Thyroid gland (tissue), 4 donors: ENCODE results near the gene WASF3. TPM values are rescaled to one million over a fixed set of nuclear protein-coding genes. Genes with fewer than 3 reads are reported as not detected.

Source experiments
- DNase-seq, 2 donors: peaks; one replicate each; pipeline ENCODE4 v3.0.0-alpha.2; 2019
- H3K27ac ChIP-seq, 3 donors: fragments of 200-600 bp; sonication (generic); 1 replicate in 2 of 3; 2 replicates in 1 of 3; pipeline ENCODE4 v1.5.1; 2016 to 2019; ENCODE audit warnings: mild to moderate bottlenecking in 1 of 3, moderate library complexity in 1 of 3
- H3K27me3 ChIP-seq: fragments of 200-600 bp; sonication (generic); one replicate; pipeline ENCODE4 v1.5.1; 2019
- H3K36me3 ChIP-seq, 2 donors: fragments of 200-600 bp; sonication (generic); one replicate each; pipeline ENCODE4 v1.5.1; 2016 to 2019
- H3K4me1 ChIP-seq, 2 donors: fragments of 200-600 bp; sonication (generic); one replicate each; pipeline ENCODE4 v1.5.1; 2017 to 2019
- H3K4me3 ChIP-seq, 3 donors: fragments of 200-600 bp; sonication (generic); replicated peaks in 1 of 3; 1 replicate in 2 of 3; 2 replicates in 1 of 3; pipeline ENCODE4 v1.5.1; 2016; ENCODE audit warnings: mild to moderate bottlenecking in 1 of 3
- H3K9me3 ChIP-seq: fragments of 200-600 bp; sonication (generic); one replicate; pipeline ENCODE4 v1.5.1; 2017
- CTCF ChIP-seq, 6 experiments: fragments of 200-600 bp in 3 of 6; fragments of 450-650 bp in 3 of 6; sonication (generic) in 3 of 6; IDR thresholded peaks; one replicate each; pipeline ENCODE4 v1.5.1; 2016 to 2019; ENCODE audit warnings: antibody characterized with exemption in 6 of 6, mild to moderate bottlenecking in 2 of 6, inconsistent platforms in 1 of 6, moderate library complexity in 1 of 6
- POLR2A ChIP-seq, 2 donors: fragments of 450-650 bp; IDR thresholded peaks; one replicate each; pipeline ENCODE4 v1.6.1; 2017; ENCODE audit warnings: antibody characterized with exemption in 2 of 2, mild to moderate bottlenecking in 2 of 2, moderate library complexity in 1 of 2
- WGBS, 2 donors: methylation state at CpG; one replicate each; pipeline ENCODE4 v1.1.5; 2017; 5-methylcytosine and 5-hydroxymethylcytosine counted together
- intact Hi-C: fragments of 100-400 bp; cut with DNase I; formaldehyde crosslinking; loops from one replicate; pipeline ENCODE4 v1.15.1; 2023
- total RNA-seq, 4 donors: library from RNA; depleted of rRNA; stranded (reverse); fragments of >200 nt; gene quantifications; one replicate each; pipeline ENCODE4 v1.2.3, GENCODE V29; 2016

Gene WASF3
- total RNA-seq, 4 donors from 2014 or later: 41.0 to 56.1 (median 48.6) TPM

GRCh38 chr13:26541041-26541440, 16.4 kb upstream of the WASF3 start:
- H3K4me1 ChIP-seq: peaks cover 3 to 7% of the 10 kb centered on the region in 2 donors
- TF ChIP-seq POLR2A (IDR thresholded peaks at IDR 0.05): no peak
- no peak for TF ChIP-seq CTCF (IDR thresholded peaks at IDR 0.05)
- intact Hi-C loops: no loop called here
- no peaks in the 10 kb centered on the region for H3K27me3 ChIP-seq
- no peaks in the 10 kb centered on the region for H3K36me3 ChIP-seq
- DNase-seq: peak; percentile 54 to 70
- no peaks in the 10 kb centered on the region for H3K9me3 ChIP-seq
- WGBS, 2 donors: 27 to 47% methylated on average over 5 of the region's 5 CpGs
- no peak overlapping the region for H3K4me3 ChIP-seq
- no peak overlapping the region for H3K27ac ChIP-seq

GRCh38 chr13:26541678-26542568, 15.6 kb upstream of the WASF3 start:
- no peaks in the 10 kb centered on the region for H3K9me3 ChIP-seq
- no peaks in the 10 kb centered on the region for H3K36me3 ChIP-seq
- peaks cover 3 to 7% of the 10 kb centered on the region in 2 donors for H3K4me1 ChIP-seq
- TF ChIP-seq CTCF (IDR thresholded peaks at IDR 0.05): no peak
- TF ChIP-seq POLR2A (IDR thresholded peaks at IDR 0.05): no peak
- no peaks in the 10 kb centered on the region for H3K27me3 ChIP-seq
- intact Hi-C loops: no loop called here
- no peak for DNase-seq
- 87 to 89% methylated on average over 6 of the region's 6 CpGs for WGBS, 2 donors
- H3K4me3 ChIP-seq: no peak overlapping the region
- H3K27ac ChIP-seq: no peak overlapping the region

- Histone ChIP-seq H3K36me3 (no peaks in the 10 kb centered on the region), H3K27ac (no peak overlapping the region), H3K4me1 (peaks cover 8 to 22% of the 10 kb centered on the region in 2 donors), H3K27me3 (no peaks in the 10 kb centered on the region), H3K9me3 (no peaks in the 10 kb centered on the region), H3K4me3 (no peak overlapping the region)
- intact Hi-C loops: no loop called here
- no peak for TF ChIP-seq POLR2A (IDR thresholded peaks at IDR 0.05)
- TF ChIP-seq CTCF (IDR thresholded peaks at IDR 0.05): no peak
- 68 to 79% methylated on average over 8 of the region's 8 CpGs for WGBS, 2 donors
- no peak for DNase-seq
Observed at GRCh38 chr13:26544707-26545106, 12.8 kb upstream of the WASF3 start.

GRCh38 chr13:26548205-26548765, 9.2 kb upstream of the WASF3 start:
- WGBS, 2 donors: 28 to 29% methylated on average over 5 of the region's 5 CpGs

More at GRCh38 chr13:26548205-26548765, 9.2 kb upstream of the WASF3 start:
- Histone ChIP-seq H3K27ac (peak overlapping the region in 1 of 3 donors; percentile 17), H3K27me3 (no peaks in the 10 kb centered on the region), H3K4me3 (no peak overlapping the region), H3K4me1 (peaks cover 6 to 15% of the 10 kb centered on the region in 2 donors), H3K36me3 (no peaks in the 10 kb centered on the region), H3K9me3 (no peaks in the 10 kb centered on the region)
- peak; percentile 53 to 56 for DNase-seq
- TF ChIP-seq CTCF (IDR thresholded peaks at IDR 0.05) (no peak), POLR2A (IDR thresholded peaks at IDR 0.05) (no peak)
- intact Hi-C loops: no loop called here
